Activated CD8-positive, alpha-beta memory T cell treated with anti-CD3 and anti-CD28 coated beads for 1 hour (primary cell): ENCODE results near the gene SNX17.
"Not testable (repeated sequence)": the region's sequence is repeated elsewhere in the genome, so short reads cannot be mapped to it uniquely, and the experiment has no call there.

Experiments used
- DNase-seq, 2 donors: peaks; one replicate each; pipeline ENCODE4 v3.0.0-alpha.2; 2020; ENCODE audit warnings: low read depth in 1 of 2; ENCODE audit errors: extremely low read depth in 1 of 2

SNX17 gene

DNA sequence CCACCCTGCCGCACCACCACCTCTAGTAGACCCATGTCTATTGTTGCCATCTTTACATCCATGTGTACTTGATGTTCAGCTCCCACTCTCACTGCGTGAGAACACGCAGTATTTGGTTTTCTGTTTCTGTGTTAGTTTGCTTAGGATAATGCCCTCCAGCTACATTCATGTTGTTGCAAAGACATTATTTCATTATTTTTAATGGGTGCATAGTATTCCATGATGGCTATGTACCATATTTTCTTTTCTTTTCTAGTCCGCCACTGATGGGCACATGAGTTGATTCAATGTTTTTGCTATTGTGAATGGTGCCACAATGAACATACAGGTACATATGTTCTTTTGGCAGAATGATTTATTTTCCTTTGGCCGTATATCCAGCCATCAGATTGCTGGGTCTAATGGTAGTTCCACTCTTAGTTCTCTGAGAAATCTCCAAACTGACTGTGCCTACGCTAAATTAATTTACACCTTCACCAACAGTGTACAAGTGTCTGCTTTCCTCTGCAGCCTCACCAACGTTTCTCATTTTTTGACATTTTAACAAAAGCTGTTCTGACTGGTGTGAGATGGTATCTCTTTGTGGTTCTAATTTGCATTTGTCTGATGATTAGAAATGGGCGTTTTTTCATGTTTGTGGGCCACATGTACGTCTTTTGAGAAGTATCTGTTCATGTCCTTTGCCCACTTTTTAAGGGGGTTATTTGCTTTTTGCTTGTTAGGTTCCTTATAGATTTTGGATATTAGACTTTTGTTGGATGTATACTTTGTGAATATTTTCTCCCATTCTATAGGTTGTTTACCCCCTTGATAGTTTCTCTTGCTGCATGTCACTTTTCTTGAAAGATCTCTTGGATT lies 20.6 kb downstream of the SNX17 start:
- no peak for DNase-seq

DNA sequence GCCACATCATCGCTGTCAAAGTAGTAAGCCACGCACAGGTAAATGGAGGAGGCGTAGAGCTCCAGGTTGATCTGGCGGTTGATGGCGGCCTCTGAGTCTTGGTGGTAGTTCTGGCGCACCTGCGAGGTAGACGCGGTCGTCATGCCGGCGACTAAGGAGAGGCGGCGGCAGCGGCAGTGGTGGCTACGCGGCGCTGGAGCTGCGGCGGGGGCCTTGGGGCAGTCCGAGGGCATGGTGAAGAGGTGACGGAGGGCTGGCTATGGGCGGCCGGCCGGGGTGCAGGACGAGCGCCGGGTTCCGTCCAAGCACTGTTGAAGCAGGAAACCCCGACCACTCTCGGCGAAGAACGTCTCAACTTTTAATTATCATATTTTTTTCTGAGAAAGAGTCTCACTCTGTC lies 22.8 kb downstream of the SNX17 start:
- DNase-seq = no peak

DNA sequence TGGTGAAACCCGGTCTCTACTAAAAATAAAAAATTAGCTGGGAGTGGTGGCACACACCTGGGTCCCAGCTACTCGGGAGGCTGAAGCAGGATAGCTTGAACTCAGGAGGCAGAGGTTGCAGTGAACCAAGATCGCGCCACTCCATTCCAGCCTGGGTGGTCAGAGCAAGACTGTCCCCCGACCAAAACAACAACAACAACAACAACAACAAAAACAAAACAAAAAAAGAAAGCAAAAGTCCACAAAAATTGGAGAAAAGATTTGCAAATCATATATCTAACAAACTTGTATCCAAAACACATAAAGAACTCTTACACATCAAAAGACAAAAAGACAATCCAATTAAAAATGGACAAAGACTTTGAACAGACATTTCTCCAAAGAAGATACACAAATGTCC lies 28.5 kb downstream of the SNX17 start:
- DNase-seq = no peak

DNA sequence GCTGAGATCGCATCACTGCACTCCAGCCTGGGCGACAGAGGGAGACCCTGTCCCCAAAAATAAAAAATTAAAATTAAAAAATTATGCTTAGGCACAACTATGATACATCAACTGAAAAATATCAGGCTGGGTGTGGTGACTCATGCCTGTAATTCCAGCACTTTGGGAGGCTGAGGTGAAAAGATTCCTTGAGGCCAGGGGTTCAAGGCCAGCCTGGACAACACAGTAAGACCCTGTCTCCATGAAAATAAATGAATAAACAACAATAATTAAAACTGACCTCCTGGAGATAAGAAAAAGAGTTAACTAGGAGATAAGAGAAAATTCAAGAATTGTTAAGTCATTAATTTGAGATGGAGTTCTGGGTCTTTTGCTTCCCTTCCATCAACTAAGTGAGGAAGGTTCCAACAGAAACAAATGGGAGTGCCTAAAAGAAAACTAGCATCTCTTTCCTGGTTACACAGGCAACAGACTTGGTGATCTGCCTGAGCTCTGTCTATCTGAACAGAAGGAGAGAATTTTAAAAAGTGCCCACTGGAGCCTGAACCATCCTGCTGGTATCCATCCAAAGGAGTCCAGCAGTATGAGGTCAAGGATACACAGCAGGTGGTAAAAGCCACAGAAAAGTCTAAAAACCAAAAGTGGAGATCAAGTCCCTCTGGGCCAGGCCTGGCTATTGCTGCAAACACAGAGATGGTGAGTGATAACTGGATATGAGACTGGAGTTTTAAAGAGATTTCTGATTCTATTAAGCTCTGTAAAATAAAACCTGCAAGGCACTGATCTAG lies 30.1 kb downstream of the SNX17 start:
- DNase-seq = no peak

DNA sequence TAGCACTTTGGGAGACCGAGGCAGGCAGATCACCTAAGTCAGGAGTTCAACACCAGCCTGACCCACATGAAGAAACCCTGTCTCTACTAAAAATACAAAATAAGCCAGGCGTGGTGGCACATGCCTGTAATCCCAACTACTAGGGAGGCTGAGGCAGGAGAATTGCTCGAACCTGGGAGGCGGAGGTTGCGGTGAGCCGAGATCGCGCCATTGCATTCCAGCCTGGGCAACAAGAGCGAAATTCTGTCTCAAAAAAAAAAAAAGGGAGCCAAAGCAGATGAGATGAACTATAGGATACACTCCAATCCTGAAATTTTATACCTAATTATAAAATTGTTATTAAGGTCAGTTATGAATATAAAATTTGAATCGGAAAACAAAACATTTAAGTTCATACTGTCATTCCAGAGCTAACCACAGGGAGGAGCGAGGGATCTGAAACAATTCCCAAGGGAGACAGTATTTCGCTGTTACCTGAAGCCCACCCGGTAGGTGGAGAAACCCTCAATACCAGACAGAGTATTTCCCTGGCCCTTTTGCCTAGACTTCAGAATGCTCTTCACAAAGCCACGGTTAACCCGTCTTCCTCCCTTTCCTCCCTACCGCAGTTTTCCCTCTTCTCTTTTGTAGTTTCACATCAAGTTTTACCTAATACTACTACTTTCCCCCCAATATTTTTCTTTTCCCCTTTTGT lies 37.5 kb downstream of the SNX17 start:
- DNase-seq = no peak

DNA sequence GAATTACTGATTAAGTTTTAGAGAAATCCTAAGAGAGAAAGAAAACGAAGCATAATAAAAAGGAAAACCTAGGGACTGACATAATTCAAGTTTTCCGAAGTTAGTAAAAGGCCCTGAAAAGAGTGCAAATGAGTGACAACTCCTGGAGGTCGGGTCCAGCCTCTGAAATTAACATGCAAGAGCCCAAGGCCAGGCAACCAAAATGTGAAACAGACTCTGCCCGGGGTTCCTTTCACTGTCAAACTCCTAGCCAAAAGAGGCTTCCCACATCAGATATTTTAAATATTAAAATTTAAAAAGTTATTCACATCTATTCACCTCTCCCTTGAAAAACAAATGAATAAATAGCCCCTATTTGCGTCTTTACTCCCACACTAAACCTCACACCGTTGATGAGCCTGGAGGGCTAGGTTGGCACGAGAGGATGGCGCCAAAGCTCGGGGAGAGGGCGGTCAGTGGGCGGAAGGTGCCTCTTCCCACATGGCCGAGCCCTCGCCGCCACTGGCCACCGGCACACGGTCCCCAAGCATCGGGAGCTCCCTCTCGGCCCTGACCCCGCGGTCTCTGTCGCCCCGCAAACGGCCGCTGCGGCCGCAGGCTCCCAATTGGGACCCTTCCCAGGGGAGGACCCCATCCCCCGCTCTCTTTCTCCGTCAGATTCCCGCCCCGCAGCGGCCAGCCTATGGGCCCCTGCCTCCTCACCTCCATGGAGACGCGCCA lies 38.3 kb downstream of the SNX17 start:
- no peak for DNase-seq

DNA sequence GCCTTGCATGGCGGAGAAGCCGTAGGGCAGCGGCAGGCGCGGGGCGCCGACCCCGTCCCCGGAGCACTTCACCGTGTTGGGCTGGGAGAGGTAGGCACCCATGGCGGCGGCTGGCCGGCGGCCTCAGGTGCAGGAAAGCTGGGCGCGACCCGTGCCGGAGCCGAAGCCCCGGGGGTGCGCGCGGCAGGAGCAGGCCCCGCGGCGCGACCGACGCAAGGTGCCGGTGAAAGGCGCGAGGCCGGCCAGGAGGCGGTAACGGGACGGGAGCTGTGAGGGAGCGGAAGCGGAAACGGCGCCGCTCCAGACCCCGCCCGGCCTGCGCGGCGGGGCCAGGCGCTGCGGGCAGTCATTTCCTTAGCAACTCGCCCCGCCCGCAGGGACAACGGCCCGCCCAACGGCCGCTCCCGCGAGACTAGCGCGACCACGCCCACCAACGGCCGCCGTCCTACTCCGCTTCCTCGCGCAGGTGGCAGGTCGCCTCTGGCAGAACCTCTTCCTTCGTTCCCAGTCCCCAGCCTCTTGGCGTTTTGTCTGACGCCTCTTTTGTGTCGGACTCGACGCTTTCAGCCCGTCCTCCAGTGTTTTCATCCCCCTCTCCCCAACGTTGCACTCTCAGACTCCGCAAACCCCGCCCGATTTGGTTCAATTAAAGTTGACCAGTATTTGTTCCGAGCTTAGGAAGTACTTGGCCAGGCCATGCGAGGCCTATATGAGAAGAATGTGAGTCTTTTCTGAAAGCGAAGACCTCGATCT lies 39.1 kb downstream of the SNX17 start, which contains the start of gene PPM1G:
PPM1G (minus strand) TSS at position 271 of the 753 bp plus-strand sequence; CDS start at position 102, 169 bp downstream.
- peak; percentile 85 to 97 for DNase-seq

DNA sequence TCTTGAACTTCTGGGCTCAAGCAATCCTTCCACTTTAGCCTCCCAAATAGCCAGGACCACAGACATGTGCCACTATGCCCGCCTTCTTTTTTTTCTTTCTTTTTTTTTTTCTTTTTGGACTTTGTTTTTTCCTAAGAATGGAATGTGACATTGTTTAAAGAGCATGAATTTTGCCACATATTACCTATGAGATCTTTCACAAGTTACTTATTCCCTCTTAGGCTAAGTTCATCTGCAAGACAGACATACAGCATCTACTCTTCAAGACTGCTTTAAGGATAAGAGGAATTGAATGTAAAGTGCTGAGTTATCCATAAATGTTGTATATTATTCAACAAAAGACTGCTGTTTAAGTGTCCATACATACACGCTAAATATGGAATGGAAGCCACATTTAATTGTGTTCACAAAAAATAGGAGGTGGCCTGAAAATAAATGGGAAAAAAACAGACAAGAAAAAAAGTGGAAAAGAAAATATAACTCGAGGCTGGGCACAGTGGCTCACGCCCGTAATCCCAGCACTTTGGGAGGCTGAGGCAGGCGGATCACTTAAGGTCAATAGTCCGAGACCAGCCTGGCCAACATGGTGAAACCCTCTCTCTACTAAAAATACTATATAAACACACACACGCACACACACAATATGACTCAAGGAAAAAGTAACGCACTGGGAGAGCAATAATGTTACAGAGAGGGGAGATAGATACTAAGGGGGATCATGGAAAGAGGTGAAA lies 42.2 kb downstream of the SNX17 start:
- no peak for DNase-seq

DNA sequence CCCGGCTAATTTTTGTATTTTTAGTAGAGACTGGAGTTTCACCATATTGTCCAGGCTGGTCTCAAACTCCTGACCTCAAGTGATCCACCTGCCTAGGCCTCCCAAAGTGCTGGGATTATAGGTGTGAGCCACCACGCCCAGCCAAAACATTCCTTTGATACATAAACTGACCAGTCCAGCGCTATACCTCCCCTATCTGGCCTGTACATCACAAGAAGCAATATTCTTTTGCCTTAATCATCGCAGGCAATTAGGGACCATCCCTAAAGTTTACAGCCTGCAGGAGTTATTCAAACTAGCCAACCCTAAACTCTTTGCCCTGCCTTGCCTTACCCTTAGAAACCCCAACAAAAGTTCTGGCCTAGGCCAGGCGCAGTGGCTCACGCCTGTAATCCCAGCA lies 45.7 kb downstream of the SNX17 start:
- DNase-seq = no peak

DNA sequence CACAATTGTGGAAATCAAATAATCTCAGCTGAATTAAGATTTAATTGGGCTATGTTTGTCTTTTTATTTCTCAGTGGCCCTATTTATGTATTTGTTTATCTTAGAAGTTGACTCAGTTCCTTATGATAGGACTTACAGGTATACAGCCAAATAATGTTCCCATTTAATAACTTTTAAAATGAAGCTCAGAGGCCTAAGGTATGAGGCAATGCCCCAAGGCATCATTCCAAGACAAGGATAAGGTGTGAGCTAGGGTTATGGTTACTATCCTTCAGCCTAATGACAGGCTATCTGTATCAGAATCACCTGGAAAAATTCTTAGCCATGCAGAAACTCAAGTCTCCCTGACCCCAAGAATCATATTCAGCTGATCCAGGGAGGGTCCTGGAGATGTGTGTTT lies 50.6 kb downstream of the SNX17 start:
- no peak for DNase-seq

DNA sequence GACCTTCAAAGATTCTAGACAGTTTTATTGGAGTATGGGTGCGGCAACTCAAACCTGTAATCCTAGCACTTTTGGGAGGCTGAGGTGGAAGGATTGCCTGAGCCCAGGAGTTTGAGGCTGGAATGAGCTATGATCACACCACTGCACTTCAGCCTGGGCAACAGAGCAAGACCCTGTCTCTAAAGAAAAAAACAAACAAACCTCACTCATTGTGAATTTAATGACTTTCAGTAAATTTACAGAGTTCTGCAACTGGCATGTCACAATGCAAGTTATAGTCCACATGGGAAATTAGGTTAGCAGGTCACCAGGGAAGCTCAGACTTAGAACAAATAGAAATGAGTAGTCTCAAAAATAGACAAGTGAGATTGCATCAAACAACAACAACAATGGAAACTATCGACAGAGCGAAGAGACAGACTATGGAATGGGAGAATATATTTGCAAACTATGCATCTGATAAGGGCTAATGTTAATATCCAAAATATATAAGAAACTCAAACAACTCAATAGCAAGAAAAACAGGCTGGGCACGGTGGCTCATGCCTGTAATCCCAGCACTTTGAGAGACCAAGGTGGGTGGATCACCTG lies 51.3 kb downstream of the SNX17 start:
- DNase-seq = no peak

DNA sequence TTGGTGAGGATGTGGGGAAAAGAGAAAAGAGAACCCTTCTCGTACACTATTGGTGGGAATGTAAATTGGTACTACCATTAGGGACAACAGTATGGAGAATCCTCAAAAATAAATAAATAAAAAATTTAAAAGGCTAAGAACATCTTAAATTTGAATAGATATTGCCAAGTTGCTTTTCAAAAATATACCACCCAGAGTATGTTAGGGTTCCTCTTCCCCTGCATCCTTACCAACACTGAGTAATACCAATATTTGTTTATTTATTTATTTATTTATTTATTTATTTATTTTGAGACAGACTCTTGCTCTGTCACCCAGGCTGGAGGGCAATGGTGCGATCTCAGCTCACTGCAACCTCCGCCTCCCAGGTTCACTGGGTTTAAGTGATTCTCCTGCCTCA lies 52.5 kb downstream of the SNX17 start:
- DNase-seq = no peak

DNA sequence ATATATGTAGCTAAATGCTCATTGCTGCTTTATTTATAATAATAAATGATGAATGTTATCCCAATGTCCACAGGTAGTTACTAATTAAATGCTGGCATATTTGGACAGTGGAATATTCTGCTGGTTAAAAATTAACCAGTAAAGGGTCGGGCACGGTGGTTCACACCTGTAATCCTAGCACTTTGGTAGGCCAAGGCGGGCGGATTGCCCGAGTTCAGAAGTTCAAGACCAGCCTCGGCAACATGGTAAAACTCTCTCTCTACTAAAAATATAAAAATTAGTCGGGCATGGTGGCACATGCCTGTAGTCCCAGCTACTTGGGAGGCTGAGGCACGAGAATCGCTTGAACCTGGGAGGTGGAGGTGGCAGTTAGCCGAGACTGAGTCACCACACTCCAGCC lies 54.6 kb downstream of the SNX17 start:
- not testable (repeated sequence) for DNase-seq
